ES-I3 (cell line): Measurements from ENCODE around the gene FTL.
A peak's percentile ranks its signal among the peaks of the same experiment; 100 is the strongest.

ENCODE experiments used
- H3K36me3 ChIP-seq: 2 replicates; pipeline ENCODE4 v1.6.1; 2013; ENCODE audit warnings: mild to moderate bottlenecking, low read length, control low read depth, moderate library complexity; ENCODE audit not compliant: insufficient read depth
- H3K4me1 ChIP-seq: 2 replicates; pipeline ENCODE4 v1.6.1; 2013; ENCODE audit warnings: mild to moderate bottlenecking, control low read depth, low read length; ENCODE audit not compliant: insufficient read depth
- H3K9ac ChIP-seq: 2 replicates; pipeline ENCODE4 v1.6.1; 2013; ENCODE audit warnings: low read depth, mild to moderate bottlenecking, low read length, moderate library complexity
- H3K9me3 ChIP-seq: 2 replicates; pipeline ENCODE4 v1.6.1; 2013; ENCODE audit warnings: mild to moderate bottlenecking, low read length, moderate library complexity; ENCODE audit not compliant: control insufficient read depth, insufficient read depth

FTL gene

DNA sequence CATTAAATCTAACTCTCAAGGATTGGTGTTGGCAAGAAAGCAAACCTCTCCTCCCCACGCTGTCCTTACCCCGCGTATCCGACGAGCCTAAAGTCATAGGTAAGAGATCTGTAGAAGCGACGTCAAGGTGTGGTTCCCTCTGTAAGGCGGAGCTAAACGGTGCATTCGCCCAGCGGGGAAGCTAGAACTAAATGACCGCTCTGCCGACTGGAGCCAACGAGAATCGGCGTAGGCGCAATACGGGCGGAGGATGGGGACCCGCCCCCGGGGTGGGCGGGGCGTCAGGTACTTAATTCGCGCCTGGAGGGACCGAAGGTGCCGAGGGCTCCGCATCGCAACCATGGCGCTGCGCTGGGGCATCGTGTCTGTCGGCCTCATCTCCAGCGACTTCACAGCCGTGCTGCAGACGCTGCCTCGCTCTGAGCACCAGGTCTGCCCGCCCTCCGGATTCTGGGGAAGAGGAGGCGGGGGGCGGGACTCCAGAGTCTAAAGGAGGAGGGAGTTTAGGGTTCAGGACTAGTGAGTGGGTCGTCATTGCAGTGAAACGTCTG, 31.7 kb upstream of the FTL start, which contains the start of gene DHDH:
Gene DHDH (plus strand): TSS at position 318 of the 551 bp plus-strand sequence. CDS start 23 bp downstream, at position 341.
- Histone ChIP-seq H3K9ac (peak within 1 kb of the TSS; percentile 58), H3K36me3 (no peaks in the 10 kb centered on the region), H3K9me3 (no peaks in the 10 kb centered on the region), H3K4me1 (peaks cover 8% of the 10 kb centered on the region; the same call in 1 of the 2 replicates)

GRCh38 chr19:48934837-48935236, 30.3 kb upstream of the FTL start:
- peaks cover 8% of the 10 kb centered on the region; the same call in 1 of the 2 replicates for H3K4me1 ChIP-seq
- H3K9me3 ChIP-seq, result no peaks in the 10 kb centered on the region
- no peak overlapping the region for H3K9ac ChIP-seq
- no peaks in the 10 kb centered on the region for H3K36me3 ChIP-seq

- Histone ChIP-seq H3K9ac (no peak overlapping the region), H3K4me1 (peaks cover 8% of the 10 kb centered on the region; the same call in 1 of the 2 replicates), H3K36me3 (no peaks in the 10 kb centered on the region), H3K9me3 (no peaks in the 10 kb centered on the region)
Measured at GRCh38 chr19:48935864-48936263, 29.2 kb upstream of the FTL start.

GRCh38 chr19:48938256-48938655, 26.9 kb upstream of the FTL start:
- no peaks in the 10 kb centered on the region for H3K36me3 ChIP-seq
- H3K9ac ChIP-seq, result no peak overlapping the region
- no peaks in the 10 kb centered on the region for H3K9me3 ChIP-seq
- H3K4me1 ChIP-seq, result no peaks in the 10 kb centered on the region

- no peak overlapping the region for H3K9ac ChIP-seq
- no peaks in the 10 kb centered on the region for H3K4me1 ChIP-seq
- H3K9me3 ChIP-seq, result no peaks in the 10 kb centered on the region
- H3K36me3 ChIP-seq, result no peaks in the 10 kb centered on the region
Measured at GRCh38 chr19:48940902-48941301, 24.2 kb upstream of the FTL start.

DNA sequence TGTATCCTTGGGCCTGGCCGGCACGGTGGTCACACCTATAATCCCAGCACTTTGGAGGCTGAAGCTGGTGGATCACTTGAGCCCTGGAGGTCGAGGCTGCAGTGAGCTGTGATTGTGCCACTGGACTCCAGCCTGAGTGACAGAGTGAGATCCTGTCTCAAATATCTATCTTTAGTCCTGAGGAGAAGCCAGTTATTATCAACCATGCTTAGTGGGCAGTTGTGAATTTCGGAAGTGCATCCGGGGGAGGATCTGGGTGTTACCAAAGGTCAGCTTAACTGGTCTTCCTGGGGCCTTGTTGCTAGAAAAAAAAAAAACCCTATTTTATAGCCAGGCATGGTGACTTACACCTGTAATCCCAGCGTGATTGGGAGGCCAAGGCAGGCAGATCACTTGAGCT, 22.0 kb upstream of the FTL start:
- no peaks in the 10 kb centered on the region; the same call in 1 of the 2 replicates for H3K9me3 ChIP-seq
- no peaks in the 10 kb centered on the region for H3K4me1 ChIP-seq
- H3K36me3 ChIP-seq, result no peaks in the 10 kb centered on the region
- H3K9ac ChIP-seq, result no peak overlapping the region

DNA sequence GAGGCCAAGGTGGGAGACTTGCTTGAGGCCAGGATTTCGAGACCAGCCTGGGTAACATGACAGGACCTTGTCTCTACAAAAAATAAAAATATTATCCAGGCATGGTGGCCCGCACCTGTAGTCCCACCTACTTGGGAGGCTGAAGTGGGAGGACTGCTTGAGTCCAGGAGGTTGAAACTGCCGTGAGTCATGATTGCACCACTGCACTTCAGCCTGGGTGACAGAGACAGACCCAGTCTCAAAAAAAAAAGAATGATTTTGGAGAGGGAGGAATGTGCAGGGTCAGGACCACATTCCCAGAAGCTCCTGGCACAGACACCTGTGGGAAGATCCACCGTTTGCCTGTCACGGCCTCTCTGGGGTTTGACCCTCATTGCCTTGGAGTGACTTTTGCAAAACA, 19.7 kb upstream of the FTL start:
- H3K9ac ChIP-seq, result no peak overlapping the region
- no peaks in the 10 kb centered on the region; the same call in 1 of the 2 replicates for H3K9me3 ChIP-seq
- H3K4me1 ChIP-seq, result no peaks in the 10 kb centered on the region
- no peaks in the 10 kb centered on the region for H3K36me3 ChIP-seq

DNA sequence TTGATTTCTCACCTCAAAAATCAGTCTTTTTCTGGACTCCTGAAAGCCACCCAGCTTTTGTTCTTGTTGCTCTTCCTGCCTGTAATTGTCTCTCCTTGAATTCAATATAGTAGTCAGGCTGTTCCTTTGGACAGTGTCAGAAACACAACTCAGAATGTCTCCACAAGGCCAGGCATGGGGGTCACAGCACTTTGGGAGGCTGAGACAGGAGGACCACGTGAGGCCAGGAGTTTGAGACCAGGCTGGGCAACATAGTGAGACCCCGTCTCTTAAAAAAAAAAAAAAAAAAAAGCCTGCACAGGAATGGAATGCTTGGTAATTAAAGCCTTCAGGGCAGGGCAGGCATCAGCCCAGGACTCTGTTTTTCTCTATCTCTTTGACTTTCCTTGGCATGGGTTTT, 19.3 kb upstream of the FTL start:
- H3K9me3 ChIP-seq, result no peaks in the 10 kb centered on the region; the same call in 1 of the 2 replicates
- no peaks in the 10 kb centered on the region for H3K4me1 ChIP-seq
- H3K9ac ChIP-seq, result no peak overlapping the region
- H3K36me3 ChIP-seq, result no peaks in the 10 kb centered on the region

GRCh38 chr19:48946463-48947257, 18.4 kb upstream of the FTL start:
- H3K4me1 ChIP-seq, result no peaks in the 10 kb centered on the region
- no peaks in the 10 kb centered on the region for H3K36me3 ChIP-seq
- no peak overlapping the region for H3K9ac ChIP-seq
- no peaks in the 10 kb centered on the region; the same call in 1 of the 2 replicates for H3K9me3 ChIP-seq

GRCh38 chr19:48947258-48947542, 17.9 kb upstream of the FTL start:
- H3K4me1 ChIP-seq, result no peaks in the 10 kb centered on the region
- H3K36me3 ChIP-seq, result no peaks in the 10 kb centered on the region
- no peaks in the 10 kb centered on the region; the same call in 1 of the 2 replicates for H3K9me3 ChIP-seq
- H3K9ac ChIP-seq, result no peak overlapping the region

GRCh38 chr19:48950159-48950558, 14.9 kb upstream of the FTL start:
- no peaks in the 10 kb centered on the region for H3K36me3 ChIP-seq
- no peaks in the 10 kb centered on the region; the same call in 1 of the 2 replicates for H3K9me3 ChIP-seq
- H3K4me1 ChIP-seq, result no peaks in the 10 kb centered on the region
- H3K9ac ChIP-seq, result no peak overlapping the region

DNA sequence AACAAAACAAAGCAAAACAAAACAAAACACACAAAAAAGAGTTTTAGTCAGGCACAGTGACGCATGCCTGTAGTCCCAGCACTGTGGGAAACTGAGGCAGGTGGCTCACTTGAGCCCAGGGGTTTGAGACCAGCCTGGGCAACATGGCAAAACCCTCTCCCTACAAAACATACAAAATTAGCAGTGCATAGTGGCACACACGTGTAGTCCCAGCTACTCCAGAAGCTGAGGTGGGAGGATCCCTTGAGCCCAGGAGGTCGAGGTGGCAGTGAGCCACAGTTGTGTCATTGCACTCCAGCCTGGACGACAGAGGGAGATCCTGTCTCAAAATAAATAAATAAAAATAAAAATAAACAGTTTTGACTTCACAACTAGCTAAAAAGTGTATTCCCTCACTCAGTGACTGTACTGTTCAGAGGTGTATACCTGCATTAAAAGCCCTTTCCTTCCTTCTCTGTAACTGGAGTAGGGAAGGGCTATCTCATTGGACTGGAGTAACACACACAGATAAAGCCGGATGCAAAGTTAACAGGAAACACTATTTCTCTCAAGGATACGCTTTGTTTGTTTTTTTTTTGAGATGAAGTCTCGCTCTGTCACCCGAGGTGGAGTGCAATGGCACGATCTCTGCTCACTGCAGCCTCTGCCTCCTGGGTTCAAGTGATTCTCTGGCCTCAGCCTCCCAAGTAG, 14.1 kb upstream of the FTL start:
- Histone ChIP-seq H3K9ac (no peak overlapping the region), H3K4me1 (peaks cover 7% of the 10 kb centered on the region; the same call in 1 of the 2 replicates), H3K36me3 (peaks cover 5% of the 10 kb centered on the region; the same call in 1 of the 2 replicates), H3K9me3 (no peaks in the 10 kb centered on the region; the same call in 1 of the 2 replicates)

- Histone ChIP-seq H3K36me3 (peaks cover 19% of the 10 kb centered on the region), H3K9ac (no peak overlapping the region), H3K4me1 (peaks cover 10% of the 10 kb centered on the region; the same call in 1 of the 2 replicates), H3K9me3 (no peaks in the 10 kb centered on the region)
Measured at GRCh38 chr19:48953141-48953540, 12.0 kb upstream of the FTL start.

DNA sequence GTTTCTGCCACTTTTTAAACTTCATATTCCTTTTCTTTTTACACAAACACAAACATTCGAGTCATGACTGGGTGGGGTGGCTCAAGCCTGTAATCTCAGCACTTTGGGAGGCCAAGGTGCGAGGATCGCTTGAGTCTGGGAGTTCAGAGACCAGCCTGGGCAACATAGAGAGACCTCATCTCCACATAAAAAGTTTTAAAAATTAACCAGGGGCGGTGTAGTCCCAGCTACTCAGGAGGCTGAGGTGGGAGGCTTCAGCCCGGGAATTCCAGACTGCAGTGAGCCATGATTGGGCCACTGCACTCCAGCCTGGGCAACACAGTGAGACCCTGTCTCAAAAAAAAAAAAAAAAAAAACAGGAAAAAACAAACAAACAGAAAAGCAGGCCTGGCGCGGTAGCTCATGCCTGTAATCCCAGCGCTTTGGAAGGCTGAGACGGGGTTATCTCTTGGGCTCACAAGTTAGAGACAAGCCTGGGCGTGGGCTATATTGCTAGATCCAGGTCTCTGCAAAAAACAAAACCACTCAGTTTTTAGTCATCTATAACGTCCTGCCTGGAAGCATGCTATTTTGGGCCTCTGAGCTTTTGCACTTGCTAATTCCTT, 11.0 kb upstream of the FTL start:
- Histone ChIP-seq H3K9ac (peak overlapping the region; percentile 96), H3K36me3 (peaks cover 20% of the 10 kb centered on the region), H3K4me1 (peaks cover 10% of the 10 kb centered on the region; the same call in 1 of the 2 replicates)

More for the DNA sequence above, 11.0 kb upstream of the FTL start:
- H3K9me3 ChIP-seq, result no peaks in the 10 kb centered on the region
